IPS-18a (cell line): Measurements from ENCODE around the gene MFN2.

Experiments used
- H3K27ac ChIP-seq: one replicate; pipeline ENCODE4 v1.5.1; 2013; ENCODE audit warnings: low read length
- H3K27me3 ChIP-seq: one replicate; pipeline ENCODE4 v1.6.1; 2013; ENCODE audit warnings: mild to moderate bottlenecking, low read length; ENCODE audit not compliant: control insufficient read depth, insufficient read depth
- H3K36me3 ChIP-seq: one replicate; pipeline ENCODE4 v1.6.1; 2013; ENCODE audit warnings: low read depth, low read length; ENCODE audit not compliant: control insufficient read depth
- H3K4me1 ChIP-seq: one replicate; pipeline ENCODE4 v1.6.1; 2013; ENCODE audit warnings: low read depth, low read length; ENCODE audit not compliant: control insufficient read depth
- H3K4me3 ChIP-seq: one replicate; pipeline ENCODE4 v1.5.1; 2013; ENCODE audit warnings: low read length
- H3K9ac ChIP-seq: one replicate; pipeline ENCODE4 v1.6.1; 2013; ENCODE audit warnings: mild to moderate bottlenecking, low read length, moderate library complexity
- H3K9me3 ChIP-seq: one replicate; pipeline ENCODE4 v1.6.1; 2013; ENCODE audit warnings: low read depth, low read length; ENCODE audit not compliant: control insufficient read depth

The MFN2 gene

GRCh38 chr1:12015001-12015491, 34.8 kb downstream of the MFN2 start:
- Histone ChIP-seq H3K27ac (no peak overlapping the region), H3K4me1 (peaks cover 1% of the 10 kb centered on the region), H3K9ac (no peak overlapping the region), H3K4me3 (no peak overlapping the region), H3K36me3 (peaks cover 33% of the 10 kb centered on the region), H3K9me3 (no peaks in the 10 kb centered on the region), H3K27me3 (no peaks in the 10 kb centered on the region)

GRCh38 chr1:12015499-12015898, 35.3 kb downstream of the MFN2 start:
- no peaks in the 10 kb centered on the region for H3K9me3 ChIP-seq
- H3K4me1 ChIP-seq: peaks cover 4% of the 10 kb centered on the region
- no peak overlapping the region for H3K27ac ChIP-seq
- peaks cover 28% of the 10 kb centered on the region for H3K36me3 ChIP-seq
- no peak overlapping the region for H3K4me3 ChIP-seq
- H3K9ac ChIP-seq: no peak overlapping the region
- no peaks in the 10 kb centered on the region for H3K27me3 ChIP-seq

GRCh38 chr1:12016182-12016581, 35.9 kb downstream of the MFN2 start:
- Histone ChIP-seq H3K4me1 (peaks cover 4% of the 10 kb centered on the region), H3K27ac (no peak overlapping the region), H3K4me3 (no peak overlapping the region), H3K27me3 (no peaks in the 10 kb centered on the region), H3K9ac (no peak overlapping the region), H3K9me3 (no peaks in the 10 kb centered on the region), H3K36me3 (peaks cover 22% of the 10 kb centered on the region)

DNA sequence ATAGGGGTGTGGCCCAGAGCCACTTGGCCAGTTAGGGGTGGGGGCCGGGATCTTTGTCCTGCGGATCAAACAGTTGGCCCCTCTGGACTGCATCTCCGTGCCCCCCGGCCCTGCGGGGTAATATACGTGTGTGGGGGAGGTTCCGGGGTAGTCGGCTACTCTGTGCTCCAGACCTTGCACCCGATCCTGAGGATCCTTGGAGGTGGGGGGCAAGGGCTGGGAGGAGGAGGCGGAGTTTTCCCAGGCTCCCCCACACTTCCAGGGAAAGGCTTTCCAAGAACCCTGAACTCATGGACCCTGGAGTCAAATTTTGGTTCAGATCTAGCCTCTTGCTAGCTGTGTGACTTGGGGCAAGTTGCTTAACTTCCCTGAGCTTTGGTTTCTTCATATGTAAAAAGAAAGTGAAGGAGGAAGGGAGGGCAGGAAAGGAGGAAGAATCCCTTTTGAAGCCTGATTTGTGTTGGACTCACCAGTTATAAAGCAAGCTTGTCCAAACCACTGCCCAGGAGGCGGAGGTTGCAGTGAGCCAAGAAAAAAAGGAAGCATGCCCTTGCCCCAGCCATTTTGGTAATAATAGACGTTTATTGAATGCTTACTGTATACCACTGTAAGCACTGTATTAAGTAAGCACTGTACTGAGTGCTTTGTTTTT, 39.7 kb downstream of the MFN2 start:
- Histone ChIP-seq H3K4me1 (peaks cover 4% of the 10 kb centered on the region), H3K36me3 (peaks cover 15% of the 10 kb centered on the region), H3K27ac (peak overlapping the region; percentile 31), H3K9me3 (no peaks in the 10 kb centered on the region), H3K27me3 (no peaks in the 10 kb centered on the region), H3K9ac (peak overlapping the region; percentile 69), H3K4me3 (peak overlapping the region; percentile 89)

GRCh38 chr1:12021616-12022015, 41.4 kb downstream of the MFN2 start:
- no peaks in the 10 kb centered on the region for H3K9me3 ChIP-seq
- H3K4me3 ChIP-seq: no peak overlapping the region
- H3K36me3 ChIP-seq: peaks cover 26% of the 10 kb centered on the region
- H3K4me1 ChIP-seq: peaks cover 4% of the 10 kb centered on the region
- H3K27ac ChIP-seq: no peak overlapping the region
- H3K27me3 ChIP-seq: no peaks in the 10 kb centered on the region
- H3K9ac ChIP-seq: no peak overlapping the region

DNA sequence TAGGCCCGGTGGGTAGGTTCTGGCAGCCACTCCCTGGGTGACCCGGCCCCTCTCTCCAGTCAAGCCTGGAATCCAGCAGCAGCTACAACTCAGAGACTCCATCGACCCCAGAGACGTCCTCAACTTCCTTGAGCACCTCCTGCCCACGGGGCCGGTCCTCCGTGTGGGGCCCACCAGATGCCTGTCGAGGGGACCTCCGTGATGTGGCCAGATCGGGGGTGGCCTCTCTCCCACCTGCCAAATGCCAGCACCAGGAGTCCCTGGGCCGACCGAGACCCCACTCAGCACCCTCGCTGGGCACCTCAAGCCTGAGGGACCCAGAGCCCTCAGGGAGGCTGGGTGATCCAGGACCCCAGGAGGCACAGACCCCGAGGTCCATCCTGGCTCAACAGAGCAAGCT, 41.8 kb downstream of the MFN2 start:
- Histone ChIP-seq H3K36me3 (peaks cover 30% of the 10 kb centered on the region), H3K4me3 (no peak overlapping the region), H3K9me3 (no peaks in the 10 kb centered on the region), H3K27me3 (no peaks in the 10 kb centered on the region), H3K4me1 (peaks cover 4% of the 10 kb centered on the region), H3K27ac (no peak overlapping the region), H3K9ac (no peak overlapping the region)

DNA sequence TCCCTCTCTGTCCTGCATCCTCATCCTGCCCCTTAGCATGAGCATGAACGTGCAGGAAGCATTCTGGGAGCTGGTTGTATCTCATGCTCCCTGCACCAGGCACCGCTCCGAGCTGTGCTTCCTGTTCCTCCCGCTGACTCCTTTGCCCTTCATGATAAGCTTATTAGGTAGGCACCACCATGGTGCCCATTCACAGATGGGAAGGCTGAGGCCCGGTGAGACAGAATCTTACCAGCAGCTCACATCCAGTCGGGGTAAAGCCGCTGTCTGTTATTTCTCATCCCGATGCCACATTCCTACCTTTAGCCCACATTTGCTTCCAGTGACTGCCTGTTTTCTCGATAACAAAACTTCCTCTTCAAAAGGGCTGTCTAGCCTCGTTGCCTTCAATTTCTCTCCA, 46.3 kb downstream of the MFN2 start:
- H3K36me3 ChIP-seq: peaks cover 60% of the 10 kb centered on the region
- H3K27ac ChIP-seq: no peak overlapping the region
- no peaks in the 10 kb centered on the region for H3K4me1 ChIP-seq
- no peak overlapping the region for H3K9ac ChIP-seq
- H3K27me3 ChIP-seq: no peaks in the 10 kb centered on the region
- no peaks in the 10 kb centered on the region for H3K9me3 ChIP-seq
- H3K4me3 ChIP-seq: no peak overlapping the region

DNA sequence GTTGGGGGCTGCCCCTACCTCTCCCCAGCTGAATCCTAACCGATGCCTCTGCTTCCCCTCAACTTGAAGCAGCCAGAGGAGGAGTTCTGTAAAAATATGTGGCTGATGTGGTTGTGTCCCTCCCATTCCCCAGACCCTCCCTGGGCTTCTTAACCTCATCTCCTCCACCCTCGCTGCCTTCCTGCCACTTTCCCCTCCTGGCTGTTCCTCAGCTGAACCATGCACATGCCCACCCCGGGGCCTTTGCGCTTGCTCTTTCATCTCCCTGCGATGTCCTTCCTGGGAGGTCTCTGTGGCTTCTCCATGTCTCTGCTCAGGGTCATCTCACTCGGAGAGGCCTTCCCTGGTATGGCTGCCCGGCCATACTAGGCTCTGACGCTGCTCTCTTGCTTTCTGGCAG, 48.0 kb downstream of the MFN2 start:
- peaks cover 53% of the 10 kb centered on the region for H3K36me3 ChIP-seq
- H3K9ac ChIP-seq: no peak overlapping the region

GRCh38 chr1:12028957-12029511, 48.8 kb downstream of the MFN2 start:
- H3K4me1 ChIP-seq: no peaks in the 10 kb centered on the region
- H3K27me3 ChIP-seq: no peaks in the 10 kb centered on the region
- no peaks in the 10 kb centered on the region for H3K9me3 ChIP-seq
- no peak overlapping the region for H3K4me3 ChIP-seq
- no peak overlapping the region for H3K9ac ChIP-seq
- peaks cover 52% of the 10 kb centered on the region for H3K36me3 ChIP-seq
- H3K27ac ChIP-seq: no peak overlapping the region

More for the DNA sequence above, 48.0 kb downstream of the MFN2 start:
- no peak overlapping the region for H3K27ac ChIP-seq
- H3K4me3 ChIP-seq: no peak overlapping the region
- no peaks in the 10 kb centered on the region for H3K4me1 ChIP-seq
- no peaks in the 10 kb centered on the region for H3K27me3 ChIP-seq
- H3K9me3 ChIP-seq: no peaks in the 10 kb centered on the region

DNA sequence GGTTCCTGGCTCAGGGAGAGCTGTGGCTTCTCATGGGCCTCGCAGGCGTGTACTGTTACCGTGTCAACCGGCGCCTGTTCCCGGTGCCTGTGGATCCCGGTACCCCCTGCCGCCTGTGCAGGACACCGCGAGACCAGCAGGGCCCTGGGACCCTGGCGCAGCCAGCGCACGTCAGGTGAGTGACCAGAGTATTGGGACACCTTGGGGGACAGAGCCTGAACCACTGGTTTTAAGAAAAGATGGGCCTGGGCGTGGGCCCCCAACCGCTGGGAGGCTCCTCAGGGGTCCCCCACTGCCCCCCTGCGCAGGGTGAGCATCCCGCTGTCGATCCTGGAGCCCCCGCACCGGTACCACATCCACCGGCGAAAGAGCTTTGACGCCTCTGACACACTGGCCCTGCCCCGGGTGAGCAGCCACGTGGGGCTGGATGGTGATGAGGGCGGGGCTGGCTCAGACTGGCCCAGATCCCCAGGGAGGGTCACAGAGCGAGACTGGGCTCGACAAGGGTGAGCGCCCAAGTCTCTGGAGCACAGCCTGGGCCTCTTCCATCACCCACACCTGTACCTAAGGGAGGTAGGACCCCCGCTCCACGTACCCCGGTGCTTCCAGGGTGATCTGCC, 49.6 kb downstream of the MFN2 start:
- Histone ChIP-seq H3K36me3 (peaks cover 46% of the 10 kb centered on the region), H3K4me3 (no peak overlapping the region), H3K27me3 (no peaks in the 10 kb centered on the region), H3K27ac (no peak overlapping the region), H3K4me1 (no peaks in the 10 kb centered on the region), H3K9me3 (no peaks in the 10 kb centered on the region), H3K9ac (no peak overlapping the region)

DNA sequence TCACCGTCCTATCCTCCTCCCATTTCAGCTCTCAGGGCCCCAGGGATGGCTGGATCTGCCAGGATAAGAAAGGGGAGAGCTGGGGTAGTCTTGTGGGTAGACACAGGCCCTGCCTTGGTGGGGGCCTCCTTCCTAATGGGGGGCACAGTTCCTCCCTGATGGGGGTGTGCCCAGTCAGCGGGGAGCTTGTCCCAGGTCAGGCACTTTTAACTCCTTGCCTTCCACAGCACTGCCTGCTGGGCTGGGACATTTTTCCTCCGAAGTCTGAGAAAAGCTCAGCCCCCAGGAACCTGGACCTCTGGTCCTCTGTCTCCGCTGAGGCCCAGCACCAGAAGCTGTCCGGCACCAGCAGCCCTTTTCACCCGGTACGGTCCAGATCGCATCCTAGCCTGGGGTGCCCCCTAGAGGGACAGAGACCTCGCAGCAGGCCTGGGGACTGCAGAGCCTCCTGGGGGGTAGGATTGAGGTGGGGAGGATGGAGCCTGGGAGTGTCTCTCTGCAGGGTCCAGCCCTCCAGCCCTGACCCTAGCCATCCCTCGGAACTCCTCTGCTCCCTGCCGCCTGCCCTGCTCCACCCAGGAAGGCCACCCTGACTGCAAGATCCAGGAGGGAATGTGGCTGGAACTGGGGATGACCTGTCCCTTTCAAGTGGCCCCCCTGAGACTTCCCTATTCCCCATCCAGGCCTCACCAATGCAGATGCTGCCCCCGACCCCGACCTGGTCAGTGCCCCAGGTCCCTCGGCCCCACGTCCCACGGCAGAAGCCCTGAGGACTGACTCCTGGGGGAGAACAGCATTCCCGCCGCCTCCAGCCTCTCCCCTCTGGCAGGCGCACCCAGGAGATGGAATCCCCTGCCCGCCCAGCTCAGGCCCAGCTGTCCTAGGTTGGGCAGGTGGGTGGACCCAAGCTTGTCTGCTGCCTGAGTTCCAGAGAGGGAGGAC, 51.1 kb downstream of the MFN2 start:
- Histone ChIP-seq H3K9me3 (no peaks in the 10 kb centered on the region), H3K9ac (no peak overlapping the region), H3K27me3 (no peaks in the 10 kb centered on the region), H3K4me1 (no peaks in the 10 kb centered on the region), H3K36me3 (peaks cover 35% of the 10 kb centered on the region), H3K27ac (no peak overlapping the region), H3K4me3 (no peak overlapping the region)
